Cerebellar cortex (tissue), 1 donor: ENCODE measurements around the gene TRIM39.

ENCODE experiments used
- DNase-seq: peaks from one replicate; pipeline ENCODE4 v3.0.0-alpha.2; 2015; ENCODE audit warnings: low spot score

TRIM39 gene

DNA sequence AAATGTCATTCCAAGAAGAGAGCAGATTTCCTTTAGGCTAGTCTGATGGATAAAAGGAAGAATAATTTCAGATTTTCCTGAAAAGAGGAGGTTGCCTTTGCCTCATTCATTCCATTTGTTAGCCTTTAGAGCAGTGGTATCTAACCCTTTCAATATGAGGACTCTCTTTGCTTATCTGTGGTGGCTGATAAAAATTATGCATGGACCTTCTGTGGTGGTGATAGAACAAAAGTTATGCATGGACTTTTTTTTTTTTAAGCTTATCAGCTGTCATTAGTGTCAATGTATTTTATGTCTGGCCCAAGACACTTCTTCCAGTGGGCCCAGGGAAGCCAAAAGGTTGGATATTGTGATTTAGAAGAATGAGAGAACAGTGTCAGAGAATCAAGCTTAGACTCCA is 1.7 kb downstream of the TRIM39 start:
- no peak for DNase-seq

DNA sequence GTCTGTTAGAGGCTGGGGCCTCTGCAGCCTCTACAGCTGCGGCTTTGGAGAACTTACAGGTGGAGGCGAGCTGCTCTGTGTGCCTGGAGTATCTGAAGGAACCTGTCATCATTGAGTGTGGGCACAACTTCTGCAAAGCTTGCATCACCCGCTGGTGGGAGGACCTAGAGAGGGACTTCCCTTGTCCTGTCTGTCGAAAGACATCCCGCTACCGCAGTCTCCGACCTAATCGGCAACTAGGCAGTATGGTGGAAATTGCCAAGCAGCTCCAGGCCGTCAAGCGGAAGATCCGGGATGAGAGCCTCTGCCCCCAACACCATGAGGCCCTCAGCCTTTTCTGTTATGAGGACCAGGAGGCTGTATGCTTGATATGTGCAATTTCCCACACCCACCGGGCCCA is 2.6 kb downstream of the TRIM39 start:
- DNase-seq: no peak

DNA sequence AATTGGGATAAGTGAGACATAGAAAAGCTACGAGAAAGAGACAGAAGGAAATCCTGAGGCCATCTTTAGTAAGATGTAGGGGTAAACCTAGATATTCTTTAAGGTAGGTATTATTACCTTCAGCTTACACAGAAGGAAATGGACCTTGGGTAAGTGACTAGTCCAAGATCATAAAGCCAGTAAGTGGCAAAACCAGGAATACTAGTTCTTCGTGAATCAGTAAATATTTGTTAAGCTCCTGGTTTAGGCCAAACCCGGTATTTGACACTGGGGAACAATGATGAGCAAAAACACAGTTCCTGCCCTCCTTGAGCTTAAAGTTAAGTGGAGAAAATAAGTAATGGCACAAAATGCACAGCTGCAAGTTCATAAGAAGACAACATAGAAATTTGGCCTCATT is 5.3 kb downstream of the TRIM39 start:
- no peak for DNase-seq

DNA sequence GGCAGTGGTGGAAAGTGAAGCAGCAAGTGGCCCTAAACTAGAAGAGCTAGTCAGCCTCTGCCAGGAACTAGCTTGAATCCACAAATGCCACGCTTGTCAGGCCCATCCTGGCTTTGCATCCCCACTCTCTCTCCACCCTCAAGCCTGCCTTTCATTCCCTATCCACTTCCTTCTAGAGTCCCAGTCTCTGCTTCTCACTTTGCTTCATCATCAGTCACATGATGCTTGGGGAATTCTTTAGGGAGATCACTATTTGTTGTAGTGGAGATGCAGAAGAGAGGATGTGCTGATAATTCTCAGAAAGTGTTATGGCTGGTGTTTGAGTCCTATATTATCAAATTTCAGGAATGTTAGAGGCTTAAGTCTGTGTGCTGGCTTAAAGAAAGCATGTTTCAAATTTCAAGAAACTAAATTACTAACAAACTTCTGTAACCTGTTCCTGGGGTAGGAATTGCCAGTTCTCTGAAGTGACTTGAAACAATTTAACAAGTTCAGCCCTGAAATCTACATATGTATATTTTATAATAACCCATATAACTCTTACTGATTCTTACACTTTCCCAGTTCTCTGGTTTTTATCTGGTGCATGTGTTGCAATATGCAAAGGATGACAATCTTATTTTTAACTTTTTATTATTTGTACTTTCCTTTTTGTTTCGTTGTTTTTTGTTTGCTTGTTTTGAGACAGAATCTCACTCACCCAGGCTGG is 7.5 kb downstream of the TRIM39 start:
- no peak for DNase-seq

DNA sequence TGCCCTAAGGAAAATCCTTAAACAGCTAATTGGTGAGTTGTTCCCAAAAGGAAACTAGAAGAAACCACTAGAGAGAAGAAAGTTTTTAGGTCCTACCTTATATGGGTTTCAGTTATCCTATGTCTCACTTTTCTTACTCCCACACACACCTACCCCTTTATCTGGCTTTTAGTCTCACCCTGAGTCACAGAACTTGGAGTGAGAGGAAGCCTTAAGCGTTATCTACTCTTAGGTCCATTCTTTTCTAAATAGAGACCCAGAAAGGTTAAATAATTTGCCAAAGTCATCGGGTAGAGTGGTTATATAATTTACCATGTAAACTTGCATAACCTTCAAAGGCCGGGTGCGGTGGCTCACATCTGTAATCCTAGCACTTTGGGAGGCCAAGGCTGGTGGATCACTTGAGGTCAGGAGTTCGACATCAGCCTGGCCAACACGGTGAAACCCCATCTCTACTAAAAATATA is 13.9 kb downstream of the TRIM39 start:
- no peak for DNase-seq

DNA sequence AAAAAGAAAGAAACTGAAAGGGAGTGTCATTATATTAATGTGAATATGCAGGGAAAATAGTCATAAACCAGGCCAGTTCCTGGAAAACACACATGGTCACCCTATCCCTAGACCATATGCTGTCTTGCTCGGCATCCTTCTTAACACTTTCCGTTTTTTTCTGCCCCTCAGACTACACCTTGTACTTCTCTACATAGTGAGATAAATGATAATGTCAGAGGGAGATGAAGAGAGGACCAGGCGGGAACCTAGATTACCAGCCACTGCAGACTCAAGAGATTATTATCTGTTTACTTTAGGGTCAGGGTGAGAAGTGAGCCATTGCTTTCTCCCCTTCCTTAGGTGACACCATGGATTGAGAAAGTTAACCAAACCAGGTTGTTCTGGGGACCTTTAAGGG is 14.5 kb downstream of the TRIM39 start:
- no peak for DNase-seq

DNA sequence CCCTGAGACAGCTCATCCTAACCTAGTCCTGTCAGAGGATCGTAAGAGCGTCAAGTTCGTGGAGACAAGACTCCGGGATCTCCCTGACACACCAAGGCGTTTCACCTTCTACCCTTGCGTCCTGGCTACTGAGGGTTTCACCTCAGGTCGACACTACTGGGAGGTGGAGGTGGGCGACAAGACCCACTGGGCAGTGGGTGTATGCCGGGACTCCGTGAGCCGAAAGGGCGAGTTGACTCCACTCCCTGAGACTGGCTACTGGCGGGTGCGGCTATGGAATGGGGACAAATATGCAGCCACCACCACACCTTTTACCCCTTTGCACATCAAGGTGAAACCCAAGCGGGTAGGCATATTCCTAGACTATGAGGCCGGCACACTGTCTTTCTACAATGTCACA is 15.0 kb downstream of the TRIM39 start:
- DNase-seq: no peak

DNA sequence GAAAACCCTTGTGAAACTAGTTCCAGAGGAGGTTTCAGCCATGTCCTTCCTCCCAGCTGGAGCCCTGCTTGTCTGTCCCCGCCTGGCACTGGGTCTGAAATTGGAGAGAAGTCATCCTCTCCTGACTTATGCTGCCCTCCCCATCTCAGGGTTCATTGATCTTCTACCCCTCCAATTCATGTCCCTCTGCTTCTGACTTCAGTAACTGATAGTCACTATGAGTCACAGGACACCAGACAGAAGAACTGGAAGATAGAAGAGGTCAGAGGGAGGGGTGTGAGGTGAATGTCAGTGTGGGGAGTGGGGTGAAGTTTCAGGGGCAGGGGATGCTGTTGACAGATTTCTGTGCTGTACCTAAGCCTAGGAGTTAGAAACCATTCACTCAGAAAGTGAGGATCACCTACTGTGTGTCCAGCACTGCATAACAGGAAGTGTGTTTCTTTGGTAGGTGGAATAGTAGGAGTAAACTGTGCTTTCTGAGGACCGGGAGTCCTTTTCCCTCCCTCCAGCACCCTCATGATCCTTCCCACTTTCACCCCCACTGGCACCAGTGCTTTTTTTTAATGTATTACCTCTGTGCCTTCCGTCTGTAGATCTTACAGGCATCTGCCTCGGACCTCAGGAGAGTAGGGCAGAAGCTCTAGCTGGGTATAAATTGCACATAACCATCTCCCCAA is 17.6 kb downstream of the TRIM39 start:
- DNase-seq: no peak

DNA sequence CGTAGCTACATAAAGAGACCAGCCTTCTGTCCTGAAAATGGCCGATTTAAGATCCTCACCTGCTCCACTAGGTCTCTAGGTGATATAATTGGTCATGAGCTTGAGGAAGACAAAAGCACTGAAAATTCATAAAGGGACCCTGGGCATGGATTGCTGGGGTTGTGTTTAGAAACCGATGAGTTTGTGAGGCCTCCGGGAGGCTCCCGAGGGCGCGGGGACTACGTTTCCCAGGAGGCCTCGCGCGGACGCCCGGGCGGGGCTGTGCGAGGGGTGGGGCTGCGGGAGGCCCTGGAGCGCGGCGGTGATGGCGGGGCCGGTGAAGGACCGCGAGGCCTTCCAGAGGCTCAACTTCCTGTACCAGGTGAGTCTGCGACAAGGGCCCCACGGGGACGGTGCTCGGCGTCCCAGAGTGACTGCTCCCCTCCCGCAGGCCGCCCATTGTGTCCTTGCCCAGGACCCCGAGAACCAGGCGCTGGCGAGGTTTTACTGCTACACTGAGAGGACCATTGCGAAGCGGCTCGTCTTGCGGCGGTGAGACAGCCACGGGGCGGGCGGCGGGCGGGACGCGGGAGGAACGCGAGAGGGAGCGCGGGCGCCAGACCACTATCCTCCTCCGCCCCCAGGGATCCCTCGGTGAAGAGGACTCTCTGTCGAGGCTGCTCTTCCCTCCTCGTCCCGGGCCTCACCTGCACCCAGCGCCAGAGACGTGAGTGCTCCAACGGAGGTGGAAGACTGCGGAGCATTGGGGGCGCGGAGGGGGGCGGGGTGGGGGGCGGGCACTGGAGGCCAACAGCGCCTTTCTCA is 18.3 kb downstream of the TRIM39 start, which contains the start of gene RPP21:
RPP21 (plus strand) TSS at position 289 of the 804 bp plus-strand sequence; CDS start at position 305, 16 bp downstream.
- peak; percentile 84 for DNase-seq

DNA sequence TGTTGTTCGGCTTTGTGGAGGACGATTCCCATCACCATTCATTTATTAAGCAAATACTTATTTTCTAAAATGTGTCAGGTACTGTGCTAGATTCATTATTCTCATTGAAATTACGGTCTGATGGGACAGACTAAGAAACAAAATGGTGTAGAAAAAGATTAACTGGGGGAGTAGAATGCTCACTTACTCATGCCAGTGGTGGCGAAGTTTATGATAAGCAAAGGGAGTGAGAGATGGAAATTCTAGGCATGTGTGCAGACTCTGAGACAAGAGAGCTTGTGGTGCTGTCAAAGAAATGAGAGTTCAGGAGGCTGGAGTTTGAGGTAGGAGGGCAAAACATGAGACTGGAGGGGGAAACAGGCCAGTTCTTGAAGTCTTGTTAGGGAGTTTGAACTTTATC is 19.1 kb downstream of the TRIM39 start:
- no peak for DNase-seq

DNA sequence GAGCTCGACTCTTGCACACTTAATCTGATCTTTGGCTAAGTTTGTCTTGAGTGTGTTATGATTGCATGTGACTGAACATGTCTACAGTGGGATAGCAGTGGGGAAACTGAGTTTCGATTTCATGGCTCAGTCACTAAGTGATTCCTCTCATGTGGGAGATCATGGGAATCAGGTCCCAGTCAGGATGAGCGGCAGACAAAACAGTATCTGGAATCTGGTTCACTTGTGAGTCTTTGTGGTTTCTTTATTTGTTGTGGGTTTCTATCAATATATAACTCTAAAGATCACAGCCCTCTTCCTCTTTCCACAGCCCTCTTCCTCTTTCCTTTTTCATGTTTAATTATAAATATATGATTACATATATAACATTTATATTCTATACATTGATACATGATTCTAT is 22.2 kb downstream of the TRIM39 start:
- DNase-seq: no peak

DNA sequence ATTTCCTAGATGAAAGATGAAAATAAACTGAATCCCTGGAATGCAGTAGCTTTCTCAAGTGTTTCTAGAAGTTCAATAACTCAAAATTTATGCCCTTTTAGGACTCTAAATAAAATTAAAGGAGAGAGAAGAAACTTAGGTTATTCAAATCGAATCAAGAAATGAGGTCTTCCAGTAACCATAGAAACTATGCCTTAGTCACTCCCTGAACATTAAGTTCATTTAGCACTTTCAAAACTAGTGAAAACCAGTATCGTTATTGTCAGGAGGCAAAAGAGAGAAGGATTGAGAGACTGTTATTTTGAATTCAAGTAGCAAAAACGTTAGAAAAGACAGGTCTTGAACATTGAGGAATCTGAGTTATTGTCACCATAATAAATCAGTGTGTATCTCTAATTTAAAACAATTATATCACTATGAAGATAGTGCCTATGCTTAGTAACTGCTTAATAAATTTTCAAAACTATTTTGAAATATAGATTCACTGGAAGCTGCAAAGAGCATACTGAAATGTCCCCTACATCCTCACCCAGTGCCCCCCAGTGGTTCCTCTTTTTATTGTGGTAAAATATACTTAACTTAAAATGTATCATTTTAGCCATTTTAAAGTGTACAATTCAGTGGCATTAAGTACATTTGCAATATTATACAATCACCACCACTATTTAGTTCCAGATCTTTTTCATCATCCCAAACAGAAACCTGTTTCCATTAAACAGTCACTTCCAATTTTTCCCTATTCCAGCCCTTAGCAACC is 22.9 kb downstream of the TRIM39 start:
- no peak for DNase-seq

DNA sequence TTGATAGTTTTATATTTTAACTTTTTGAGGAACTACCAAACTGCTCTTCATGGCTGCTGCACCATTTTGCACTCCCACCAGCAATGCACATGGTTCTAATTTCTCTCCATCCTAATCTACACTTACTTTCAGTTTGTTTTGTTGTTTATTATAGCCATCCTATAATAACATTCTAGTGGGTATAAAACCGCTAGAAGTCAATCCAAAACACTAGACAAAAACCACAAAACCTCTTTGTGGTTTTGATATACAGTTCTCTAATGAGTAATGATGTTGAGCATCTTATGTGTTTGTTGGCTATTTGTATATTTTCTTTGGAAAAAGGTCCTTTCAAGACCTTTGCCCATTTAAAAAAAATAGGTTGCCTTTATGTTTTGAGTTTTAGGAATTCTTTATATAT is 23.8 kb downstream of the TRIM39 start:
- DNase-seq: no peak

DNA sequence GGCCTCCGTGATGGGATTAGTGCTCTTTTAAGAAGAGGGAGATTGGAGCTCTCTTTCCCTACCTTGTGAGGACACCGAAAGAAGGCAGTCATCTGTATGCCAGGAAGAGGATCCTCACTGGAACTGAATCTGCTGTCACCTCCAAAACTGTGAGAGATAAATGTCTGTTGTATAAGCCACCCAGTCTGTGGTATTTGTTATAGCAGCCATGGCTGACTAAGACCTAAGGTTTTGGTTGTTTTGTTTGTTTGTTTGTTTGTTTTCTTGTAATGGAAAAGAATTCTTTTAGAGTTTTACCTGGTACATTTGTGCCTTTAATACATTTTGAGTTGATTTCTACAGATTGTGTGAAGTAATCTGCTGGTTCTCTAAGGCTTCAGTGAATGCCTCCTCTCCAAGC is 25.8 kb downstream of the TRIM39 start:
- no peak for DNase-seq

DNA sequence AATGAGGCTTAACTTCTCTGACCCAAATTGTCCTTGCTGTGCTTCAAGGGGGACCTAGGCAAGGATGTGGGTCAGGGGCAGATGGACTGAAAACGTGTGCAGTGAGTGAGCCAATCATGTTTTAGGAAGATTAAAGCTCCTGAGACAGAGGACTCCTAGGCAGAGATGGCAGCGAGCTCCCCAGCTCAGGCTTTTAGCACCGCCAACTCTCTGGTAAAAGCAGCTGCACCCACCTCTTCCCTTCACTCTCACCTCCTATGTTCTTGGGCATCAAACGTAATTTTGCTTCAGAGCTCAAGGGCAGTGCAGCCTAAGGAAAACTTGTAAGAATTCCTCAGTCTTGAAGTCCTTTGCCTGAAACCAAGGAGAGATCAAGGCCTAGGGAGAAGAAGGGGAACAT is 28.6 kb downstream of the TRIM39 start:
- no peak for DNase-seq

DNA sequence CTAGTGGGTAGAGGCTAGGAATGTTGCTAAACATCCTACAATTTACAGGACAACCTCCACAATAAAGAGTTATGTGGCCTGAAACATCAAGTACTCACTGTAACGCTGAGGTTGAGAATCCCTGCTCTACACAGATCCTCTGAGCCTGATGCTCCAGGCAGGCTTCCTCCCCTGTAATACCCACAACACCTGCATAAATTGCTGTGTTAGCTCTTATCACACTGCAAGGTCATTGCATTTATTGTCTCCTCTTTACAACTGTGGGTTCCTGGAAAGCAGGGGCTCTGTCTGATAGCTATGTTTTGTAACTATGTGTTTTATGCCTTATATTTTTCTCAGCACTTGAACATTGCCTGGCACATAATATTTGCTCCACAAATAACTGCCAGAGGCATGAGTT is 29.8 kb downstream of the TRIM39 start:
- DNase-seq: no peak

DNA sequence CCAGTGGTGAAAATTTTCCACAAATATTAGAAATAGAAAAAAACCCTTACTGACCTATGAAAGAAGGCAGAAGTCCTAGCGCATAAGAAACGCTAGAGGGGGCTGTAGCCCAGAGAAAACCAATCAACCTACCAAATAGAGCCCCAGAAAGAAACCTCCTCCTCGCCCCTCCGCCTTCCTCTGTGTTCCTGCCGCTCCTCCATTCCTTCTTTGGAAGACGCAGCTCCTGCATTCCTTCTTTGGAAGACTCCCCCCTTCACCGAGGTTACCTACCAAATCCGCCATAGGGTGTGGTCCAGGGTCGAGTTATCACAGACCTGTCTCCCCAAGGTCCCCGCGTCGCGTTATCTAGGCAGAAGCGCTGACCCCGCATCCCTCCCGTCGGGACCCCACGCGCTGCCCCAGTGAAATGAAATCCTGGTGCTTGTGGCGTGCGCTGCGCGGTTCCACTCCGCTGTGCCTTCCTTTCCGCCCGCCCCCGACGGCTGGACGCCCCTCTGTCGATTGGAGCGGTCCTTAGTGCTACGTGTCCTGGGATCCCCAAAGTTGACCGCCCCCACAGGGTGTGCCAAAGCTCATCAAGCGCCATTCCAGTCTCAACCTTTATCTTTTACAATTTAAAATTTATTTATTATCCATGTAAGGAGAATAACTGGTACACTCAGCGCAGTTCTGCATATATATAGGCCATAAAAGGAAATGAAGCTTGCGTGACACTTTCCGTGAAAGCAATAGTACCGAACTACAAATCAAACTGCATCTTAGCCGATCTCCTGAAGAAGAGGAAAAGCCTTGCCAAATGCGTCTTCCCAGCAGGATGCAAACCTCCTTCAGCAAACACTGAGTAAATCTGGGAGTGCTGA is 31.2 kb downstream of the TRIM39 start:
- peak; percentile 92 for DNase-seq

DNA sequence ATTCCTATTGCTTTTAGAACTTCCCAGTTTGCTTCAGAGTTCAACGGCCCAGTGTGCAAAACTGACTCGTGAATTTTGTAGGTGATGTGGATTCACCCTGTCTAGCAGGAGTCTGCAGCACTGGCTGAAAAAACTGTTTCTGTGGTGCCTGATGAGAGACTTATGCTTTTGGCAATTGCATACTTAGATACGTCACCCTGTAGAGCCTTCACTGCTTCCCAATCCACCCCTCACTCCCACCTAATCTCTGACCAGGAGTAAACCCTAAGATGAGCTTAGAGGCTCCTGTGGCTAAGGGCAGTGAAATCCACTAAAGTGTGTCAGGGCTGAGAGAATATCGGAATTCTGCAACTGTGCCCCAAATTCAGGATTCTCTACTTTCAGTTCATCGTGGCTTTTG is 32.5 kb downstream of the TRIM39 start:
- DNase-seq: no peak

DNA sequence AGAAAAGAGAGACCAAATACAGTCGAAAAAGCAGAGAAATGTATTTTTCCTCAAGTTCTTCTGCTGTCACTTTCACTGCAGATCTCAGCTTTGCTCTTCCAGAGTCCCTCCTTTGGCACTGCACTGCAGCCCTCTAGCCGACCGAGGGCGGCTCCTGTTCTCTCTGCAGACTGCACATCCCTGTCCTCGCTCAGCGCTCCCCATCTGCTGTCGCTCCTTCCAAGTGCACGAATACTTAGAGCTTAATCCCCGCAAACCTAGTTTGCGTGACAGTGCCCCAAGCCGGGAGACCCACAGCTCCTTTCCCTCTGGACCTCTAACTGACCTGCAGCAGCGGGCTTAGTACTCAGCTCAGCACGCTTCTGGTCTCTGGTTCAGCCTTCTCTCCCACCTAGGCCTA is 33.4 kb downstream of the TRIM39 start:
- no peak for DNase-seq

DNA sequence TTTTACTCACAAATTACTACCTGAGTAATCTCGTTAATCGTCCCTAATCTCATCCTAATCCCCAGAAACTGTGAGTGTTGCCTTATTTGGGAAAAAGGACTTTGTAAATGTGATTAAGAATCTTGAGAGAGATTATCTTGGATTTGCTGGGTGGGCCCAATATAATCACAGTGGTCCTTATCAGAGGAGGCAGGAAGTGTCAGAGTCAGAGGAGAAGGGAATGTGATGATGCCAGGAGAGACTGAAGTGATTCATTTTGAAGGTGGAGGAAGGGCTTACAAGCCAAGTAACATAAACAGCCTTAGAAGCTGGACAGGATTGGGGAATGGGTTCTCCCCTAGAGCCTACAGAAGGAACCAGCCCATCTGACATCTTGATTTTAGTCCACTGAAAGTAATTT is 34.9 kb downstream of the TRIM39 start:
- no peak for DNase-seq

DNA sequence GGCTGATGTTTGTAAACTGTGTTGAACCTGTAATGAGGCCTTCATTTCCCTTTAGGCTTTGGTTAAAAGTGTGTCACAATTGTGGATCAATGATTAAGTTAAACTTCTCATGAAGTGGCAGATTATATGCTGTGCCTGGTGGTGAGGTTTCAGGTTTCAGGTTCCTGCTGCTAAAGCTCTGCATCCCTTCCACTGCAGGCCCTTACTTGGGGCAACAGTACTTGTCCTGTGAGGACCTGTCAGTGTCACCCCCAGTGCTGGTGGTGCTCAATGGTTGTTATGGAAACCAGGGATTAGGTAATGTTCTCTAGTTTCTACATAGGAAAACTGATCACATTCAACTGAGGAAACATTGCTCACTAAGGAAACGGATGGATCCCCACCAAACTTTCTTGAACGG is 36.7 kb downstream of the TRIM39 start:
- DNase-seq: no peak
